OCI-LY3 (cell line): ENCODE data around the gene CXCR5.

ENCODE experiments used
- H2AFZ ChIP-seq: fragments of 200-600, 300-600 bp; shearing (Covaris generic); 2 replicates; pipeline ENCODE4 v1.6.0; 2014; ENCODE audit warnings: antibody characterized with exemption, low read depth, low read length
- H3K27ac ChIP-seq: fragments of 200-600, 300-600 bp; sonication (generic); 2 replicates; pipeline ENCODE4 v1.5.1; 2014; ENCODE audit warnings: mild to moderate bottlenecking, low read length, moderate library complexity, mixed read lengths
- H3K27me3 ChIP-seq: fragments of 200-600, 300-600 bp; sonication (generic); 2 replicates; pipeline ENCODE4 v1.6.1; 2014; ENCODE audit warnings: low read depth, low read length, mixed read lengths
- H3K36me3 ChIP-seq: fragments of 200-600, 300-600 bp; sonication (generic); replicated peaks from 2 replicates; pipeline ENCODE3; 2014; ENCODE audit warnings: low read depth, low read length, mixed read lengths
- H3K4me1 ChIP-seq: fragments of 300-600, 200-600 bp; sonication (generic); 2 replicates; pipeline ENCODE4 v1.6.1; 2014; ENCODE audit warnings: low read length, mixed read lengths
- H3K4me2 ChIP-seq: fragments of 200-600, 300-600 bp; sonication (generic); 2 replicates; pipeline ENCODE4 v1.6.1; 2014; ENCODE audit warnings: low read length, mixed read lengths
- H3K4me3 ChIP-seq: fragments of 300-600, 200-600 bp; sonication (generic); 2 replicates; pipeline ENCODE4 v1.5.1; 2014; ENCODE audit warnings: antibody characterized with exemption, mild to moderate bottlenecking, low read length, moderate library complexity
- H3K79me2 ChIP-seq: fragments of 300-600, 200-600 bp; shearing (Covaris generic); 2 replicates; pipeline ENCODE4 v1.6.1; 2014; ENCODE audit warnings: mild to moderate bottlenecking, low read length, mixed read lengths
- H3K9ac ChIP-seq: fragments of 300-600, 200-600 bp; shearing (Covaris generic); 2 replicates; pipeline ENCODE4 v1.6.0; 2014; ENCODE audit warnings: mild to moderate bottlenecking, low read length, moderate library complexity
- H3K9me3 ChIP-seq: fragments of 200-600, 300-600 bp; shearing (Covaris generic); 2 replicates; pipeline ENCODE4 v1.6.1; 2014; ENCODE audit warnings: low read length, mixed read lengths; ENCODE audit not compliant: insufficient read depth
- H4K20me1 ChIP-seq: fragments of 200-600, 300-600 bp; sonication (generic); 2 replicates; pipeline ENCODE4 v1.6.1; 2016; ENCODE audit warnings: low read length, mixed read lengths; ENCODE audit not compliant: insufficient read depth
- CTCF ChIP-seq: fragments of 200-600, 300-600 bp; sonication (generic); IDR thresholded peaks from 2 replicates; pipeline ENCODE4 v1.5.1; 2014; ENCODE audit warnings: antibody characterized with exemption, low read length, low read depth
- EZH2phosphoT487 ChIP-seq: fragments of 200-600 bp; shearing (Covaris generic); IDR thresholded peaks from 2 replicates; pipeline ENCODE4 v1.6.1; 2018; ENCODE audit warnings: antibody characterized with exemption, mixed run types, low read depth

The CXCR5 gene

GRCh38 chr11:118935376-118935775 is 51.7 kb downstream of the CXCR5 start:
- Histone ChIP-seq H3K36me3 (no peaks in the 10 kb centered on the region), H3K79me2 (no peaks in the 10 kb centered on the region), H2AFZ (no peak overlapping the region), H3K9me3 (no peaks in the 10 kb centered on the region), H4K20me1 (no peaks in the 10 kb centered on the region), H3K4me3 (no peak overlapping the region), H3K9ac (no peak overlapping the region), H3K4me2 (no peak overlapping the region), H3K4me1 (peaks cover 7% of the 10 kb centered on the region), H3K27me3 (peaks cover 21% of the 10 kb centered on the region), H3K27ac (no peak overlapping the region)
- TF ChIP-seq CTCF, result no peak
- TF ChIP-seq EZH2phosphoT487, result no peak

- Histone ChIP-seq H3K4me1 (peaks cover 7% of the 10 kb centered on the region), H3K4me3 (no peak overlapping the region), H3K4me2 (no peak overlapping the region), H3K27ac (no peak overlapping the region), H3K9ac (no peak overlapping the region), H3K9me3 (no peaks in the 10 kb centered on the region), H4K20me1 (no peaks in the 10 kb centered on the region), H3K79me2 (no peaks in the 10 kb centered on the region), H3K27me3 (peaks cover 16% of the 10 kb centered on the region), H3K36me3 (no peaks in the 10 kb centered on the region), H2AFZ (no peak overlapping the region)
- TF ChIP-seq CTCF, result no peak
- no peak for TF ChIP-seq EZH2phosphoT487
These were observed 55.1 kb downstream of the CXCR5 start for GRCh38 chr11:118938491-118939403.

- Histone ChIP-seq H4K20me1 (no peaks in the 10 kb centered on the region), H3K27ac (no peak overlapping the region), H2AFZ (no peak overlapping the region), H3K4me3 (no peak overlapping the region), H3K9me3 (no peaks in the 10 kb centered on the region), H3K4me2 (no peak overlapping the region), H3K27me3 (peaks cover 16% of the 10 kb centered on the region), H3K9ac (no peak overlapping the region), H3K36me3 (no peaks in the 10 kb centered on the region), H3K4me1 (peaks cover 7% of the 10 kb centered on the region), H3K79me2 (no peaks in the 10 kb centered on the region)
- no peak for TF ChIP-seq EZH2phosphoT487
- no peak for TF ChIP-seq CTCF
These were observed 55.8 kb downstream of the CXCR5 start for GRCh38 chr11:118939404-118939915.

GRCh38 chr11:118939953-118940598 is 56.4 kb downstream of the CXCR5 start:
- Histone ChIP-seq H3K36me3 (no peaks in the 10 kb centered on the region), H3K4me2 (no peak overlapping the region), H3K27me3 (peaks cover 16% of the 10 kb centered on the region), H3K4me1 (peaks cover 7% of the 10 kb centered on the region), H4K20me1 (no peaks in the 10 kb centered on the region), H3K4me3 (no peak overlapping the region), H2AFZ (peak overlapping the region; percentile 59; the same call in 1 of the 2 replicates), H3K79me2 (no peaks in the 10 kb centered on the region), H3K27ac (no peak overlapping the region), H3K9me3 (no peaks in the 10 kb centered on the region), H3K9ac (no peak overlapping the region)
- TF ChIP-seq CTCF, result no peak
- no peak for TF ChIP-seq EZH2phosphoT487
